ENCODE results near the gene RAD18.

DNA sequence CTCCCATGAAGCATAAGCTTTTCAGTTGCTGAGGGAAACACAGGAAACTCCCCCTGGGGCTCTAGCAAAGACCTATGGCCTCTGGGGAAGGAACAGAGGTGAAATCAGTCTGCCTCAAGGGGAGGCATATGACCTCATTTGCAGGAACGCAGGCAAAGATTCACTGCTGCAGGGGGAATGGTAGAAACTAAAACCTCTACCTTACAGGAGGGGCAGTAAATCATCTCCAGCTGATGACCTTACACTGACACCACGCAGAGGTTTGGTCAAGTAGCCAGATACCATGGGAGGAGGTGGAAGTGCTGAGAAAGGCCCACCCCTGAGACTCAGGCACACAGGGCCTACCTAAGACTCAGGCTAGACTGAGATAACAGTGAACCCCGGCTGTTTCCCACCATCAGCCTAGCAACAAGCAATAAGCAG lies 81.1 kb downstream of the RAD18 start:
- TF ChIP-seq, protein P1, sequence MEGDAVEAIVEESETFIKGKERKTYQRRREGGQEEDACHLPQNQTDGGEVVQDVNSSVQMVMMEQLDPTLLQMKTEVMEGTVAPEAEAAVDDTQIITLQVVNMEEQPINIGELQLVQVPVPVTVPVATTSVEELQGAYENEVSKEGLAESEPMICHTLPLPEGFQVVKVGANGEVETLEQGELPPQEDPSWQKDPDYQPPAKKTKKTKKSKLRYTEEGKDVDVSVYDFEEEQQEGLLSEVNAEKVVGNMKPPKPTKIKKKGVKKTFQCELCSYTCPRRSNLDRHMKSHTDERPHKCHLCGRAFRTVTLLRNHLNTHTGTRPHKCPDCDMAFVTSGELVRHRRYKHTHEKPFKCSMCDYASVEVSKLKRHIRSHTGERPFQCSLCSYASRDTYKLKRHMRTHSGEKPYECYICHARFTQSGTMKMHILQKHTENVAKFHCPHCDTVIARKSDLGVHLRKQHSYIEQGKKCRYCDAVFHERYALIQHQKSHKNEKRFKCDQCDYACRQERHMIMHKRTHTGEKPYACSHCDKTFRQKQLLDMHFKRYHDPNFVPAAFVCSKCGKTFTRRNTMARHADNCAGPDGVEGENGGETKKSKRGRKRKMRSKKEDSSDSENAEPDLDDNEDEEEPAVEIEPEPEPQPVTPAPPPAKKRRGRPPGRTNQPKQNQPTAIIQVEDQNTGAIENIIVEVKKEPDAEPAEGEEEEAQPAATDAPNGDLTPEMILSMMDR (IDR thresholded peaks at IDR 0.05), result no peak
- no peak for TF ChIP-seq POLR2AphosphoS5 (IDR thresholded peaks at IDR 0.05; ENCODE audit: insufficient read depth in 1 of 2, low read depth in 1 of 2)

Data from vagina (tissue), 2 donors.